ENCODE data around the gene RALGAPB. TPM values are rescaled to one million over a fixed set of nuclear protein-coding genes. Genes with fewer than 3 reads are reported as not detected.

RALGAPB gene
- total RNA-seq, 1 experiment from 2014 or later: 36.7 TPM

DNA sequence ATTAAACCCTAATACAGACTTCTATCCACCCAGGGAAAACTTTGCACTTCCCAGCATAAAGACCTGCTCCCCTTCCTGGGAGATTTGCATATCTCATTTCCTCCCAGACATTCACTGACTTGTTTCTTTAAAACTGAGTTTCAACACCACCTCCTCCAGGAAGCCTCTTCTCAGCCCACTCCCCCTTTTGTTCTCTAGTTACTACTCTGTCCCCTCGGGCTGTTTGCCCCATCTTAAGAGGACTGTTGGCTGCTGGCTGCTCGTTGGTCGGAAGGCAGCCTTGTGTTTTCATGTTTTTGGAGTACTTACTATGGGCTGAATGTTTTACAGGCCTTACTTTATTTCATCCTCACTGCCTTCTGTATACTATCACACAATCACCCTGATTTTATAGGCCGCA, 135.5 kb downstream of the RALGAPB start:
- no peaks in the 10 kb centered on the region for H3K36me3 Mint-ChIP-seq
- peaks cover 32% of the 10 kb centered on the region for H3K4me1 Mint-ChIP-seq
- ATAC-seq: peak; percentile 71
- TF ChIP-seq EMX1 (CRISPR knock-in tag; IDR thresholded peaks at IDR 0.05): no peak
- TF ChIP-seq, protein P1, sequence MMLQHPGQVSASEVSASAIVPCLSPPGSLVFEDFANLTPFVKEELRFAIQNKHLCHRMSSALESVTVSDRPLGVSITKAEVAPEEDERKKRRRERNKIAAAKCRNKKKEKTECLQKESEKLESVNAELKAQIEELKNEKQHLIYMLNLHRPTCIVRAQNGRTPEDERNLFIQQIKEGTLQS (CRISPR knock-in tag; conservative IDR thresholded peaks at IDR 0.05): no peak
- TF ChIP-seq KAT7 (CRISPR knock-in tag; IDR thresholded peaks at IDR 0.05; ENCODE audit: borderline replicate concordance): no peak
- TF ChIP-seq, protein P2, sequence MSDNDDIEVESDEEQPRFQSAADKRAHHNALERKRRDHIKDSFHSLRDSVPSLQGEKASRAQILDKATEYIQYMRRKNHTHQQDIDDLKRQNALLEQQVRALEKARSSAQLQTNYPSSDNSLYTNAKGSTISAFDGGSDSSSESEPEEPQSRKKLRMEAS (CRISPR knock-in tag; IDR thresholded peaks at IDR 0.05): no peak
- no peak for TF ChIP-seq NR1H2 (CRISPR knock-in tag; IDR thresholded peaks at IDR 0.05)
- TF ChIP-seq, protein P3, sequence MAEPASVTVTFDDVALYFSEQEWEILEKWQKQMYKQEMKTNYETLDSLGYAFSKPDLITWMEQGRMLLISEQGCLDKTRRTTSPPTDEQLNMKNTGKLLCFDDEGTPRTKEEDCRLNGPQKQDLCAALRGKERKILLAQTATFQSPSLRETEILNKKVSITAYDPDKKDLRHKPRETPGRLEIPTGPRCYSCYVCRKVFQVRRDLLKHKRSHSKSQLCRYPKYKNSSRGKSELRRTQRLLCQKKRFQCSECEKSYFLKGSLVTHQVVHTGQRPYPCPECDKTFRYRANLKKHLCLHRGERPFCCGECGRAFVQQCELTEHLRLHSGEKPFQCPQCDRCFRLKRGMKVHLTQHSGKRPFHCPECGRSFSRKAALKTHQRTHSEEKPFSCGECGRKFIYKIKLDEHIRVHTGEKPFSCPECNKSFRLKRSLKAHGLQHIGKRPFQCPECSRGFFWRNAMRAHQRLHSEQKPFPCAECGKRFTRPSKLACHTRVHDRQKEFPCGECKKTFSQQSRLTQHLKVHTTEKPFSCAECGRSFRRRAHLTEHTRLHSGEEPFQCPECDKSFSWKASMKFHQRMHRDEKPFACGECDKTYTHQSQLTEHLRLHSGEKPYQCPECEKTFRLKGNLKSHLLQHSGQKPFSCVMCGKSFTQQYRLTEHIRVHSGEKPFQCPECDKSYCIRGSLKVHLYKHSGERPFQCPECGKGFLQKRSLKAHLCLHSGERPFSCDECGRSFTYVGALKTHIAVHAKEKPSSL (CRISPR knock-in tag; conservative IDR thresholded peaks at IDR 0.05): no peak
- no peak for TF ChIP-seq HMGA2 (CRISPR knock-in tag; IDR thresholded peaks at IDR 0.05)
- TF ChIP-seq, protein P4, sequence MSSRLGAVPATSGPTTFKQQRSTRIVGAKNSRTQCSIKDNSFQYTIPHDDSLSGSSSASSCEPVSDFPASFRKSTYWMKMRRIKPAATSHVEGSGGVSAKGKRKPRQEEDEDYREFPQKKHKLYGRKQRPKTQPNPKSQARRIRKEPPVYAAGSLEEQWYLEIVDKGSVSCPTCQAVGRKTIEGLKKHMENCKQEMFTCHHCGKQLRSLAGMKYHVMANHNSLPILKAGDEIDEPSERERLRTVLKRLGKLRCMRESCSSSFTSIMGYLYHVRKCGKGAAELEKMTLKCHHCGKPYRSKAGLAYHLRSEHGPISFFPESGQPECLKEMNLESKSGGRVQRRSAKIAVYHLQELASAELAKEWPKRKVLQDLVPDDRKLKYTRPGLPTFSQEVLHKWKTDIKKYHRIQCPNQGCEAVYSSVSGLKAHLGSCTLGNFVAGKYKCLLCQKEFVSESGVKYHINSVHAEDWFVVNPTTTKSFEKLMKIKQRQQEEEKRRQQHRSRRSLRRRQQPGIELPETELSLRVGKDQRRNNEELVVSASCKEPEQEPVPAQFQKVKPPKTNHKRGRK (CRISPR knock-in tag; IDR thresholded peaks at IDR 0.05; ENCODE audit: borderline replicate concordance): no peak
- TF ChIP-seq, protein P5, sequence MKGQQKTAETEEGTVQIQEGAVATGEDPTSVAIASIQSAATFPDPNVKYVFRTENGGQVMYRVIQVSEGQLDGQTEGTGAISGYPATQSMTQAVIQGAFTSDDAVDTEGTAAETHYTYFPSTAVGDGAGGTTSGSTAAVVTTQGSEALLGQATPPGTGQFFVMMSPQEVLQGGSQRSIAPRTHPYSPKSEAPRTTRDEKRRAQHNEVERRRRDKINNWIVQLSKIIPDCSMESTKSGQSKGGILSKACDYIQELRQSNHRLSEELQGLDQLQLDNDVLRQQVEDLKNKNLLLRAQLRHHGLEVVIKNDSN (CRISPR knock-in tag; IDR thresholded peaks at IDR 0.05): no peak
- ChIA-PET CTCF (no interaction called here), POLR2A (no interaction called here)
- H3K9me3 Mint-ChIP-seq: no peaks in the 10 kb centered on the region
- no peak overlapping the region for H3K4me3 Mint-ChIP-seq
- DNase-seq (ENCODE audit: low spot score): no peak
- 0 out of 2 replicates have a peak overlapping the region, but pooled peaks have one; percentile 1 for H3K27ac Mint-ChIP-seq
- peaks cover 7% of the 10 kb centered on the region for H3K27me3 Mint-ChIP-seq (ENCODE audit: low read depth)

DNA sequence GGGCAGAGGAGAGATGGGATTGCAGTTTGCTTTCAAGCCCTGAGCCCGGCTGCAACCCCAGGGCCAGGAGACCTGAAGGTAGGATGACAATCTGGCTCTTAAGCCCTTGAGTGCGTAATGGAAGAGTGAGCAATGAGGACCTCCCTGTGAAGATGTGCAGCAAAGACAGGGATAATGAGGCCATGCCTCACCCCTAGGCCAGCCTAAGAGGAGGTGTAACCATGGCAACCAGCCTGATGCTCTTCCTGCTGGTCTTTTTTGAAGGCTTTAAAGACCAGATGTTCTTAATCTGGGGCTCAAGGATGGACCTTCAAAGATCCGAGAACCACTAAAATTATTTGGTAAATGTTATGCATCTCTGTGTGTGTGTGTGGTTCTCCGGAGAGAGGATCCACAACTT, 137.2 kb downstream of the RALGAPB start:
- ChIA-PET CTCF (no interaction called here), POLR2A (interaction anchor here (1.0 kb wide), 1 partner anchor 196 kb away, joined by 3 read pairs; the partner anchor contains the start of gene PPP1R16B)
- H3K4me3 Mint-ChIP-seq: no peak overlapping the region
- no peak overlapping the region for H3K27ac Mint-ChIP-seq
- no peak for DNase-seq (ENCODE audit: low spot score)
- ATAC-seq: no peak
- H3K9me3 Mint-ChIP-seq: no peaks in the 10 kb centered on the region
- H3K4me1 Mint-ChIP-seq: peaks cover 28% of the 10 kb centered on the region
- H3K27me3 Mint-ChIP-seq (ENCODE audit: low read depth): peaks cover 3% of the 10 kb centered on the region; the same call in 1 of the 2 replicates
- no peaks in the 10 kb centered on the region for H3K36me3 Mint-ChIP-seq
- TF ChIP-seq, protein P3 (CRISPR knock-in tag; conservative IDR thresholded peaks at IDR 0.05): no peak
- TF ChIP-seq, protein P6, sequence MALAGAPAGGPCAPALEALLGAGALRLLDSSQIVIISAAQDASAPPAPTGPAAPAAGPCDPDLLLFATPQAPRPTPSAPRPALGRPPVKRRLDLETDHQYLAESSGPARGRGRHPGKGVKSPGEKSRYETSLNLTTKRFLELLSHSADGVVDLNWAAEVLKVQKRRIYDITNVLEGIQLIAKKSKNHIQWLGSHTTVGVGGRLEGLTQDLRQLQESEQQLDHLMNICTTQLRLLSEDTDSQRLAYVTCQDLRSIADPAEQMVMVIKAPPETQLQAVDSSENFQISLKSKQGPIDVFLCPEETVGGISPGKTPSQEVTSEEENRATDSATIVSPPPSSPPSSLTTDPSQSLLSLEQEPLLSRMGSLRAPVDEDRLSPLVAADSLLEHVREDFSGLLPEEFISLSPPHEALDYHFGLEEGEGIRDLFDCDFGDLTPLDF (CRISPR knock-in tag; IDR thresholded peaks at IDR 0.05): no peak
- TF ChIP-seq CBFB (CRISPR knock-in tag; IDR thresholded peaks at IDR 0.05; ENCODE audit: low read depth) (no peak), GTF2I (CRISPR knock-in tag; conservative IDR thresholded peaks at IDR 0.05) (no peak), GRHL2 (CRISPR knock-in tag; IDR thresholded peaks at IDR 0.05; ENCODE audit: insufficient replicate concordance, severe bottlenecking) (no peak), ZNF416 (CRISPR knock-in tag; IDR thresholded peaks at IDR 0.05) (no peak), SP1 (CRISPR knock-in tag; conservative IDR thresholded peaks at IDR 0.05) (no peak)
- TF ChIP-seq, protein P7, sequence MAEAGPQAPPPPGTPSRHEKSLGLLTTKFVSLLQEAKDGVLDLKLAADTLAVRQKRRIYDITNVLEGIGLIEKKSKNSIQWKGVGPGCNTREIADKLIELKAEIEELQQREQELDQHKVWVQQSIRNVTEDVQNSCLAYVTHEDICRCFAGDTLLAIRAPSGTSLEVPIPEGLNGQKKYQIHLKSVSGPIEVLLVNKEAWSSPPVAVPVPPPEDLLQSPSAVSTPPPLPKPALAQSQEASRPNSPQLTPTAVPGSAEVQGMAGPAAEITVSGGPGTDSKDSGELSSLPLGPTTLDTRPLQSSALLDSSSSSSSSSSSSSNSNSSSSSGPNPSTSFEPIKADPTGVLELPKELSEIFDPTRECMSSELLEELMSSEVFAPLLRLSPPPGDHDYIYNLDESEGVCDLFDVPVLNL (CRISPR knock-in tag; IDR thresholded peaks at IDR 0.05; ENCODE audit: borderline replicate concordance, low read depth): no peak
- TF ChIP-seq, protein P8, sequence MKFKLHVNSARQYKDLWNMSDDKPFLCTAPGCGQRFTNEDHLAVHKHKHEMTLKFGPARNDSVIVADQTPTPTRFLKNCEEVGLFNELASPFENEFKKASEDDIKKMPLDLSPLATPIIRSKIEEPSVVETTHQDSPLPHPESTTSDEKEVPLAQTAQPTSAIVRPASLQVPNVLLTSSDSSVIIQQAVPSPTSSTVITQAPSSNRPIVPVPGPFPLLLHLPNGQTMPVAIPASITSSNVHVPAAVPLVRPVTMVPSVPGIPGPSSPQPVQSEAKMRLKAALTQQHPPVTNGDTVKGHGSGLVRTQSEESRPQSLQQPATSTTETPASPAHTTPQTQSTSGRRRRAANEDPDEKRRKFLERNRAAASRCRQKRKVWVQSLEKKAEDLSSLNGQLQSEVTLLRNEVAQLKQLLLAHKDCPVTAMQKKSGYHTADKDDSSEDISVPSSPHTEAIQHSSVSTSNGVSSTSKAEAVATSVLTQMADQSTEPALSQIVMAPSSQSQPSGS (CRISPR knock-in tag; IDR thresholded peaks at IDR 0.05; ENCODE audit: borderline replicate concordance, low read depth): no peak
- TF ChIP-seq, protein P1 (CRISPR knock-in tag; conservative IDR thresholded peaks at IDR 0.05): no peak
- TF ChIP-seq, protein P9, sequence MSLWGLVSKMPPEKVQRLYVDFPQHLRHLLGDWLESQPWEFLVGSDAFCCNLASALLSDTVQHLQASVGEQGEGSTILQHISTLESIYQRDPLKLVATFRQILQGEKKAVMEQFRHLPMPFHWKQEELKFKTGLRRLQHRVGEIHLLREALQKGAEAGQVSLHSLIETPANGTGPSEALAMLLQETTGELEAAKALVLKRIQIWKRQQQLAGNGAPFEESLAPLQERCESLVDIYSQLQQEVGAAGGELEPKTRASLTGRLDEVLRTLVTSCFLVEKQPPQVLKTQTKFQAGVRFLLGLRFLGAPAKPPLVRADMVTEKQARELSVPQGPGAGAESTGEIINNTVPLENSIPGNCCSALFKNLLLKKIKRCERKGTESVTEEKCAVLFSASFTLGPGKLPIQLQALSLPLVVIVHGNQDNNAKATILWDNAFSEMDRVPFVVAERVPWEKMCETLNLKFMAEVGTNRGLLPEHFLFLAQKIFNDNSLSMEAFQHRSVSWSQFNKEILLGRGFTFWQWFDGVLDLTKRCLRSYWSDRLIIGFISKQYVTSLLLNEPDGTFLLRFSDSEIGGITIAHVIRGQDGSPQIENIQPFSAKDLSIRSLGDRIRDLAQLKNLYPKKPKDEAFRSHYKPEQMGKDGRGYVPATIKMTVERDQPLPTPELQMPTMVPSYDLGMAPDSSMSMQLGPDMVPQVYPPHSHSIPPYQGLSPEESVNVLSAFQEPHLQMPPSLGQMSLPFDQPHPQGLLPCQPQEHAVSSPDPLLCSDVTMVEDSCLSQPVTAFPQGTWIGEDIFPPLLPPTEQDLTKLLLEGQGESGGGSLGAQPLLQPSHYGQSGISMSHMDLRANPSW (CRISPR knock-in tag; conservative IDR thresholded peaks at IDR 0.05; ENCODE audit: low read depth): no peak
